Activated gamma-delta T cell (primary cell): Measurements from ENCODE around the gene COG2.
"Not testable (repeated sequence)": the region's sequence is repeated elsewhere in the genome, so short reads cannot be mapped to it uniquely, and the experiment has no call there.

Experiments
- DNase-seq: peaks from one replicate; lab custom pipeline; 2025; lab: John Stamatoyannopoulos, UW
- total RNA-seq, 2 donors: gene quantifications; one replicate each; lab custom pipeline; 2026; lab: John Stamatoyannopoulos, UW

Gene COG2, protein sequence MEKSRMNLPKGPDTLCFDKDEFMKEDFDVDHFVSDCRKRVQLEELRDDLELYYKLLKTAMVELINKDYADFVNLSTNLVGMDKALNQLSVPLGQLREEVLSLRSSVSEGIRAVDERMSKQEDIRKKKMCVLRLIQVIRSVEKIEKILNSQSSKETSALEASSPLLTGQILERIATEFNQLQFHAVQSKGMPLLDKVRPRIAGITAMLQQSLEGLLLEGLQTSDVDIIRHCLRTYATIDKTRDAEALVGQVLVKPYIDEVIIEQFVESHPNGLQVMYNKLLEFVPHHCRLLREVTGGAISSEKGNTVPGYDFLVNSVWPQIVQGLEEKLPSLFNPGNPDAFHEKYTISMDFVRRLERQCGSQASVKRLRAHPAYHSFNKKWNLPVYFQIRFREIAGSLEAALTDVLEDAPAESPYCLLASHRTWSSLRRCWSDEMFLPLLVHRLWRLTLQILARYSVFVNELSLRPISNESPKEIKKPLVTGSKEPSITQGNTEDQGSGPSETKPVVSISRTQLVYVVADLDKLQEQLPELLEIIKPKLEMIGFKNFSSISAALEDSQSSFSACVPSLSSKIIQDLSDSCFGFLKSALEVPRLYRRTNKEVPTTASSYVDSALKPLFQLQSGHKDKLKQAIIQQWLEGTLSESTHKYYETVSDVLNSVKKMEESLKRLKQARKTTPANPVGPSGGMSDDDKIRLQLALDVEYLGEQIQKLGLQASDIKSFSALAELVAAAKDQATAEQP
- 70.8 to 77.9 reads per million in 2 donors for total RNA-seq

DNA sequence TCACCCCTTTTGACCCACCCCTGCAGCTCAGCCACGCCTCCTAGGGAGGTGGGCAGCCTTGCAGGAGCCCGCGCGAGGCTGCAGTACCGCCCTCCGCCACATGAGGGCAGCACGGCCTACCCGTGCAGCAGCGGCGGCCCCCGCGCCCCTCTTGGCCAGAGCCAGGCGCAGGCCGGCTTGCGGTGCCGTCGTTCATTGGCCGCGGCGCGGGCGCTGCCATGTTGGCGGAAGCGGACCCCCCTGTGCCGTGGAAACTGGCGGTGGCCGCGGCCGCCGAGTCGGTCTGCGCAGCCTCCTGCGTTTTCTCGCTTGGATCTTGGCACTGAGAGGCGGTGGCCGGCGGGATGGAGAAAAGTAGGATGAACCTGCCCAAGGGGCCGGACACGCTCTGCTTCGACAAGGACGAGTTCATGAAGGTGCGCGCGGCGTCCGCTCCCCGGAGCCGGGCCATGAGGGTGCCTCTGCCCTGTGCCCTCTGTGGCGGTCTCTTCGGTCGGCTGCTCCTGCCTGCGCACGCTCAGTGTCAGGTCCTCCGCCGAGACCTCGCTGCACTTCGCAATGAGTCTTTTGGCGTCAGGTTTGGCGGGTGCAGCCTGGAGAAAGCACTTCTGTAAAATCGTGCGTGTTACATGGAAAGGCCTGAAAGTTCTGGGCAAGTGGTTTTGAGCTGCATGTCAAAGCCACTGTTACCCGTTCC lies at the start of gene COG2:
Gene COG2 (plus strand): TSS at position 219 of the 697 bp plus-strand sequence. CDS start 126 bp downstream, at position 345.
- DNase-seq, result peak; percentile 96

GRCh38 chr1:230592848-230593414 lies 49.4 kb upstream of the COG2 start:
- DNase-seq, result no peak

DNA sequence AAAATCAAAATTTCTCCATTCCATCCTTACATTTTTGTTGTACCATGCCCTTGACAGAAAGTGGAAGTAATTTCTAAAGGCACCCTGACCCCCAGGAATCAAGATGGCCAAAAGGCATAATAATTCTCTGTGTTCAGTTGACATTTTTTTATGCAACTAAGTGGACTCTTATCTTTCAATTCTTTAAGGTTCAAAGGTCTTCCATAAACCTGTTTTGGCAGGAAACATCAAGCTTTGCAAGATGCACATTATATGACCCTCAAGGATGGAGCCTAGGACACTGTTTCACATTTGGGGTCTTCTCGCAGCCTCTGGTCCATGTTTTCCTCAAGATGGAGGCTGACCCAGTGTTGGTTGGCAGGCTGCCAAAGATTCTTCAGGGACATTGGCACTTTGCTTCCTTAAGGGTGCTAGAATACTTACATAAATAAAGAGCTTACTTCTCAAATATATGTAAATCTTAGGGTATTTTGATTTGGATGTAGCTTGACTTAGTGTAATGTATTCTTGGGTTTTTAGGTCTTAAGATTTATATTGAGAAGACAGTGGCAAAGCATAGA lies 48.0 kb upstream of the COG2 start:
- no peak for DNase-seq

- no peak for DNase-seq
Measured at GRCh38 chr1:230595181-230595580, 47.1 kb upstream of the COG2 start.

GRCh38 chr1:230596306-230596705 lies 46.0 kb upstream of the COG2 start:
- no peak for DNase-seq

GRCh38 chr1:230598745-230599144 lies 43.5 kb upstream of the COG2 start:
- DNase-seq, result no peak

GRCh38 chr1:230599926-230600656 lies 42.2 kb upstream of the COG2 start:
- DNase-seq, result no peak

DNA sequence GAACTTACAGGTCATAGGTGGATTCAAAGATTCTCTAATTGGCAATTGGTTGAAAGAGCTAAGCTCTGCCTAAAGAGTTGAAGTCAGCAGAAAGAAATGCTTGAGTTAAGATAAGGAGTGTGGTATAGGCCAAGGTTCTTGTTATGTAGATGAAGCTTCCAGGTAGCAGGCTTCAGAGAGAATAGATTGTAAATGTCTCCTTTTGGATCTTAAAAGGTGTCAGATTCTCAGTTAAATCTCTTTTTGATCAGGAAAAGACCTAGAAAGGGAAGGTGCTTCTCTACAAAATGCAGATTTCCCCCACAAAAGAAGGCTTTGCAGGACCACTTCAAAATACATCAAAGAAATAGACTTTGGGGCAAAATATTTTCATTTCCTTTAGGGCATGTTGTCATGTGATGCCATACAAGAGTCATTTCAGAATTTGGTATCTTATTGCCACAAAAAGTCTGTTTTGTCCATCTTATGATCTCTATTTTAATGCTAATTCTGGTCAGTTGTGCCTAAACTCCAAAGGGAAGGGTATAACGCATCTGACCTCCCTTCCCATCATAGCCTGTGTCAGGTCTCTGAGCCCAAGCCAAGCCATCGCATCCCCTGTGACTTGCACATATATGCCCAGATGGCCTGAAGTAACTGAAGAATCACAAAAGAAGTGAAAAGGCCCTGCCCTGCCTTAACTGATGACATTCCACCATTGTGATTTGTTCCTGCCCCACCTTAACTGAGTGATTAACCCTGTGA lies 41.5 kb upstream of the COG2 start:
- not testable (repeated sequence) for DNase-seq

DNA sequence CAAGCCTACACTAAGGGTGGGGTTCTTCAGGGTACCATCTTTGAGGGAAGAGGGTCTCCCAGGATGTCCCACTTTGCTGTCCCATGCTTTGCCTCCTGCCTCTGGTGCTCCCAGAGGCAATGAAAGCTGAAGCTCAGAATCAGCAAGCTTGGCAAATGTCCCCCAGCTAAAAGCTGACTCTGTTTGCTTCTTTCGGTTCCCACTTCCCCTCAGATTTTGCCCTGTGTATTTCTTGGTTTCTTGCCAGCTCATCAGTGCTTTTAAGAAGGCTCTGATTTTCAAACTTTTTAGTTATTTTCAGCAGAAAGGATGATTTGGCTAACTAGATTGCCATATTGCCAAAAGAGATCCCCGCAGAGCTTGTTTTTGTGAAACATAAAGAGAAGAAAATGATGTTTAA lies 33.1 kb upstream of the COG2 start:
- DNase-seq, result no peak

DNA sequence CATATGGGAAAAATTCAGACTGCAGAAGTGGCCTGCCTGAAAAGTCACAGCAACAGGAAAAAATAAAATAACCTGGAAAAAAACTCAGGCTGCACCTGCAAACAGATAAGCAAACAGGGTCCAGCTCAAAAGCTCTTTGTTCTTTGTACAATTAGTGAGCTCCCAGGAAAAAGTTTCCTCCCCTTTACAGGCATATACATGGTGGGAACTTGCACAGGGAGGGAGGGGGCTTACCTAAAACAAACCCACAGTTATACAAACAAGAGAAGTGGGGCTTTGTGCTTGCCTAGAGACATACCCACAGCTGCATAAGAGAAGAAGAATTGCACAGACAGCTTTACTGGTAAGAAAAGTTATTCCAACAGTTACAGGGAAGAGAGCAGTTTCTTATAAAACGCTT lies 31.7 kb upstream of the COG2 start:
- no peak for DNase-seq

DNA sequence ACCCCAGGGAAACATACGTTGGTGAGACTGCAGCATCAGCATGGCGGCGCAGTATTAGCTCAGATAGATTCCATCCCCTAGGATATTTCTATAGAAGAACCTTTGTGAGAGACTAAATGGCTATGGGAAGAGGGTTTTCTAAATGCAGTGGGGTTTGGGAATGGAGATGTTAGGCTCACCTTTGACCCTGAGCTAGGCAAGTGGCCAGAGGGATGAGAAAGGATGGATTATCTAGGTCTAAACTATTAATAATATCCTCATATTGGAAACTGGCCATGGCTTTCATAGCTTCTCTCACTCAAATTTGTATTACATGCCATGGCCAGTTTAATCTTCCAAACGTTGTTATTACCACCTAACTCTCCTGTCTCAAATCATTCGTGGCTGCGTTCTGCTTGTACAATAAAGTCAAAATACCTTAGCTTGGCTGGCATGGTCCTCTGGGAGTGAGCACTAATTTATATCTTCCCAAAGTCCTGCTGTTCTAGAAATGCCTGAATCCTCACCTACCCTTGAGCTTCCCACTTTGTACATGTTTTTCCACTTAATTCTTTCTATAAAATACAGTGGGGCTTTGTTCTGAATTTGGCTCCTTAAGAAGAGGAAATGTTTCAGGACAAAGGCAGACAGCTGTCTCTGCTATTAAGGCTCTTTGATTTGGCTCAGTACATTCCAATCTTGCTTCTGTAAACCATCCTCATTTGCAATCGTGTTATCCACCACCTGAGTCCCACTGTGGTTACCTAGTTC lies 31.0 kb upstream of the COG2 start:
- DNase-seq, result no peak

- no peak for DNase-seq
Measured at GRCh38 chr1:230611878-230612235, 30.4 kb upstream of the COG2 start.

DNA sequence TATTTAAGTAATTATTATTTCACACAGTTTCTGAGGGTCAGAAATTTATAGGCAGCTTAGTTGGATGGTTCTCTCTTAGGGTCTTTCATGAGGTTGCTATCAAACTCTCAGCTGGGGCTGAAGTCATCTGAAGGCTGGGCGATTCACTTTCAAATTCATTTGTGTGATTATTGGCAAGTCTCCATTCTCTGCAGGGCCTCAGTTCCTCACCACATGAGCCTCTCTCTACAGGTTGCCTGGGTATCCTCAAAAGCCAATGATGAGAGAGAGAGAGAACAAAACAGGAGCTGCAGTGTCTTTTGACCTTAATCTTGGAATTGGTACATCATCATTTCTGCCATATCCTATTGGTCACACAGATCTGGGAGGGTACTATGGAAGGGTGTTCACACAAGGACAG lies 29.6 kb upstream of the COG2 start:
- DNase-seq, result no peak

GRCh38 chr1:230614121-230614520 lies 28.2 kb upstream of the COG2 start:
- no peak for DNase-seq

- no peak for DNase-seq
Measured at GRCh38 chr1:230618537-230618936, 23.7 kb upstream of the COG2 start.

- DNase-seq, result no peak
Measured at GRCh38 chr1:230620649-230621323, 21.5 kb upstream of the COG2 start.

DNA sequence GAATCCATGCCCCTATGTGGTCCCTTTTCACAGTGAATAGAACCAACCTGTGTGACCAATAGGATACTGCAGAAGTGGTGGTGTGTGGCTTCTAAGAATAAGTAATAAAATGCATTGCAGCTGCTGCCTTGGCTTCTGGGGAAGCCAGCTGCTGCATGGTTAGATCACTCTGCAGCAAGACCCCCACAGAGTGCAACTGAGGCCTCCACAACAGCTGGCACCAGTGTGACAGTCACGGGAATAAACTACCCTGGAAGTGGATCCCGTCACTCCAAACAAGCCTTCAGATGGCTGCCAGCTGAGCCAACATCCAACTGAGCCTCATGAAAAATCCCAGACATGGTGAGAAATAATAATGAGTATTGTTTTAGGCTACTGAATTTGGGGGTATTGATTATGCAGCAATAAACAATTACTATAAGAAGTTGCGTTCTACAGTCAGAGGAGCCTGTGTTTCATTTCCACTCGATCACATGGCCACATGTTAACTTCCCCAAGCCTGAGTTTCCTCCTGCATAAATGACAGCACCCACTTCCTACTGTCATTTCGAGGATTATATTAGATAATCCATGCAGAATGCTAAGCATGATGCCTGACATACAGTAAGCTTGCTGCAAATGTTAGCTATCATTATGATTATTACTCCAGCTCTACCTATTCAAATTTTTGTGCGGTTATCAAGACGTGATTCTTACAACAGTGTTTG lies 20.8 kb upstream of the COG2 start:
- DNase-seq, result no peak

DNA sequence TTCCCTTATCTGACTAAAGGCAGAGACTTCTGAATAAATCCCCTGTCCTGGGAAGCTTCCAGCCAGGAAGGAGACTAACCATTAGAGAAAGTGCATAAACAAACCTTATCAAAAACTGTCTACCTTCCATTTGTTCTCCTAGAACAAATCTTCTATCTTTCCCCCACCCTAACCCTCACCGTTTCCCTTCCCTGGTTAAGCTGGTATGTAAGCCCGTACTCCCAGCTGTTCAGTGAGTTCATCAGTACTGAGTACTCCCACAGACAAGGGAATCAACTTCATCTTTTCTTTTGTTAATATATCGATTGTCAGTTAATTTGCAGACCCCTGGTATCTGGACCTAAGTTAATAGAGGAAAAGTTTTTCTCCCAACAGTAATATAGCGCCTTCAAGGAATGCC lies 20.1 kb upstream of the COG2 start:
- no peak for DNase-seq
